ENCODE measurements around the gene GNL1.
"Not testable (repeated sequence)": the region's sequence is repeated elsewhere in the genome, so short reads cannot be mapped to it uniquely, and the experiment has no call there.

GNL1 gene

GRCh38 chr6:30565772-30566171 is 9.5 kb upstream of the GNL1 start:
- no peak for DNase-seq

- DNase-seq: no peak
These were observed 7.8 kb upstream of the GNL1 start for GRCh38 chr6:30564114-30564513.

- no peak for DNase-seq
These were observed 6.5 kb upstream of the GNL1 start for GRCh38 chr6:30562470-30563425.

GRCh38 chr6:30560930-30561329 is 4.6 kb upstream of the GNL1 start:
- no peak for DNase-seq

- no peak for DNase-seq
These were observed 1.3 kb upstream of the GNL1 start for GRCh38 chr6:30557683-30557981.

GRCh38 chr6:30556906-30557682 is 805 bp upstream of the GNL1 start, which contains the start of gene PRR3:
PRR3 (plus strand) TSS chr6:30557295; CDS start chr6:30557345, 50 bp downstream.
- peak; percentile 91 for DNase-seq

- DNase-seq: no peak
These were observed 548 bp downstream of the GNL1 start for GRCh38 chr6:30555816-30556065.

- peak; percentile 15 for DNase-seq
These were observed 1.1 kb downstream of the GNL1 start for GRCh38 chr6:30554962-30555815.

GRCh38 chr6:30554404-30554803 is 1.9 kb downstream of the GNL1 start:
- DNase-seq: no peak

- DNase-seq: no peak
These were observed 7.9 kb downstream of the GNL1 start for GRCh38 chr6:30548375-30548774.

GRCh38 chr6:30547454-30547853 is 8.8 kb downstream of the GNL1 start:
- DNase-seq: no peak

GRCh38 chr6:30544666-30545272 is 11.5 kb downstream of the GNL1 start:
- peak; percentile 48 for DNase-seq

- no peak for DNase-seq
These were observed 12.5 kb downstream of the GNL1 start for GRCh38 chr6:30543821-30544220.

- no peak for DNase-seq
These were observed 13.4 kb downstream of the GNL1 start for GRCh38 chr6:30542915-30543314.

- DNase-seq: no peak
These were observed 13.9 kb downstream of the GNL1 start for GRCh38 chr6:30542404-30542725.

- DNase-seq: peak; percentile 88
These were observed 14.5 kb downstream of the GNL1 start for GRCh38 chr6:30541515-30542403.

- DNase-seq: no peak
These were observed 18.4 kb downstream of the GNL1 start for GRCh38 chr6:30537931-30538330.

- no peak for DNase-seq
These were observed 22.6 kb downstream of the GNL1 start for GRCh38 chr6:30533460-30534294.

- DNase-seq: no peak
These were observed 26.3 kb downstream of the GNL1 start for GRCh38 chr6:30530014-30530413.

- DNase-seq: not testable (repeated sequence)
These were observed 26.9 kb downstream of the GNL1 start for GRCh38 chr6:30529349-30529875.

- DNase-seq: not testable (repeated sequence)
These were observed 29.8 kb downstream of the GNL1 start for GRCh38 chr6:30526444-30526843.

Measured in NCI-H510A treated with DMSO at 0.1 percent for 48 hours (cell line).